Pons (tissue), 1 donor: ENCODE results near the gene FRAS1.
"Not testable (repeated sequence)": the region's sequence is repeated elsewhere in the genome, so short reads cannot be mapped to it uniquely, and the experiment has no call there.

Experiments
- DNase-seq: peaks from one replicate; pipeline ENCODE4 v3.0.0-alpha.2; 2016; ENCODE audit warnings: low spot score

FRAS1 gene

GRCh38 chr4:78217557-78217956, 160.4 kb downstream of the FRAS1 start:
- no peak for DNase-seq

- DNase-seq = no peak
Observed at GRCh38 chr4:78218260-78218659, 161.1 kb downstream of the FRAS1 start.

- DNase-seq = no peak
Observed at GRCh38 chr4:78219825-78220224, 162.7 kb downstream of the FRAS1 start.

GRCh38 chr4:78220283-78220682, 163.2 kb downstream of the FRAS1 start:
- no peak for DNase-seq

- peak; percentile 19 for DNase-seq
Observed at GRCh38 chr4:78222575-78223186, 165.6 kb downstream of the FRAS1 start.

- no peak for DNase-seq
Observed at GRCh38 chr4:78225236-78225635, 168.1 kb downstream of the FRAS1 start.

GRCh38 chr4:78226279-78226678, 169.2 kb downstream of the FRAS1 start:
- DNase-seq = no peak

GRCh38 chr4:78227411-78228057, 170.4 kb downstream of the FRAS1 start:
- DNase-seq = no peak

- no peak for DNase-seq
Observed at GRCh38 chr4:78235800-78236199, 178.7 kb downstream of the FRAS1 start.

GRCh38 chr4:78237360-78237759, 180.2 kb downstream of the FRAS1 start:
- DNase-seq = no peak

- DNase-seq = no peak
Observed at GRCh38 chr4:78242071-78242470, 184.9 kb downstream of the FRAS1 start.

GRCh38 chr4:78244705-78245485, 187.8 kb downstream of the FRAS1 start:
- no peak for DNase-seq

- DNase-seq = no peak
Observed at GRCh38 chr4:78247536-78248285, 190.6 kb downstream of the FRAS1 start.

GRCh38 chr4:78250500-78250899, 193.4 kb downstream of the FRAS1 start:
- DNase-seq = no peak

- DNase-seq = not testable (repeated sequence)
Observed at GRCh38 chr4:78252773-78253172, 195.7 kb downstream of the FRAS1 start.

- no peak for DNase-seq
Observed at GRCh38 chr4:78254893-78255292, 197.8 kb downstream of the FRAS1 start.

- DNase-seq = no peak
Observed at GRCh38 chr4:78265006-78265405, 207.9 kb downstream of the FRAS1 start.

GRCh38 chr4:78267790-78268189, 210.7 kb downstream of the FRAS1 start:
- DNase-seq = peak; percentile 17

- no peak for DNase-seq
Observed at GRCh38 chr4:78268597-78268996, 211.5 kb downstream of the FRAS1 start.

GRCh38 chr4:78275450-78275849, 218.3 kb downstream of the FRAS1 start:
- not testable (repeated sequence) for DNase-seq

GRCh38 chr4:78286281-78286680, 229.2 kb downstream of the FRAS1 start:
- no peak for DNase-seq

- DNase-seq = no peak
Observed at GRCh38 chr4:78288327-78288726, 231.2 kb downstream of the FRAS1 start.
